GM12878 (cell line): ENCODE data around the gene LAMA4.

Source experiments
- ATF3 ChIP-seq: IDR thresholded peaks from 2 replicates; pipeline ENCODE4 v1.6.1; 2011; ENCODE audit warnings: low read depth, mild to moderate bottlenecking, low read length, moderate library complexity, borderline replicate concordance; ENCODE audit errors: extremely low read depth
- CREB1 ChIP-seq: IDR thresholded peaks from 2 replicates; pipeline ENCODE4 v1.6.1; 2012; ENCODE audit warnings: low read depth, mild to moderate bottlenecking, inconsistent platforms
- CTCF ChIP-seq, 3 experiments: IDR thresholded peaks in 2 of 3; conservative IDR thresholded peaks in 1 of 3; 2 replicates each; pipeline ENCODE4 v1.5.1; 2011; ENCODE audit warnings: low read depth in 3 of 3, low read length in 3 of 3, mild to moderate bottlenecking in 3 of 3, control low read depth in 2 of 3, moderate library complexity in 2 of 3, inconsistent platforms in 1 of 3, mixed read lengths in 1 of 3; ENCODE audit not compliant: control insufficient read depth in 2 of 3, insufficient read depth in 1 of 3; ENCODE audit errors: extremely low read depth in 1 of 3
- CUX1 ChIP-seq: IDR thresholded peaks from 2 replicates; pipeline ENCODE4 v1.6.1; 2012; ENCODE audit warnings: improper control_type of control experiment, low read depth, low read length; ENCODE audit not compliant: insufficient replicate concordance
- EZH2 ChIP-seq: IDR thresholded peaks from 2 replicates; pipeline ENCODE4 v1.6.1; 2012; ENCODE audit warnings: low read depth, mild to moderate bottlenecking, control low read depth, inconsistent platforms, low read length, borderline replicate concordance; ENCODE audit not compliant: control insufficient read depth
- FOXM1 ChIP-seq: IDR thresholded peaks from 2 replicates; pipeline ENCODE4 v1.6.1; 2012; ENCODE audit warnings: low read depth, mild to moderate bottlenecking, inconsistent platforms, low read length, moderate library complexity
- GABPA ChIP-seq: IDR thresholded peaks from 2 replicates; pipeline ENCODE4 v1.6.1; 2014; ENCODE audit warnings: antibody characterized with exemption, low read depth, mild to moderate bottlenecking, inconsistent platforms
- KDM1A ChIP-seq: fragments of 200-600 bp; sonication (generic); IDR thresholded peaks from 2 replicates; pipeline ENCODE4 v1.6.1; 2016; ENCODE audit warnings: borderline replicate concordance
- NFYB ChIP-seq: IDR thresholded peaks from 2 replicates; pipeline ENCODE4 v1.6.1; 2011; ENCODE audit warnings: low read depth, mild to moderate bottlenecking, low read length, improper control_type of control experiment, moderate library complexity; ENCODE audit not compliant: insufficient read depth
- REST ChIP-seq: IDR thresholded peaks from 2 replicates; pipeline ENCODE4 v1.6.1; 2012; ENCODE audit warnings: mild to moderate bottlenecking, low read depth, low read length
- USF2 ChIP-seq: IDR thresholded peaks from 2 replicates; pipeline ENCODE4 v1.6.1; 2011; ENCODE audit warnings: low read depth, low read length, improper control_type of control experiment, borderline replicate concordance
- YY1 ChIP-seq: IDR thresholded peaks from 2 replicates; pipeline ENCODE4 v1.6.1; 2011; ENCODE audit warnings: low read depth, mild to moderate bottlenecking, low read length

- no peak for TF ChIP-seq FOXM1
- no peak for TF ChIP-seq KDM1A
- TF ChIP-seq NFYB: no peak
- TF ChIP-seq CUX1: no peak
- no peak for TF ChIP-seq YY1
- no peak for TF ChIP-seq REST
- TF ChIP-seq CTCF (IDR thresholded peaks at IDR 0.05 in 2 of 3, conservative IDR thresholded peaks at IDR 0.05 in 1 of 3; ENCODE audit: control insufficient read depth in 2 of 3, extremely low read depth in 1 of 3, insufficient read depth in 1 of 3, low read depth in 3 of 3, low read length in 3 of 3): no peak
- no peak for TF ChIP-seq ATF3
- TF ChIP-seq GABPA: no peak
- TF ChIP-seq EZH2: no peak
- no peak for TF ChIP-seq CREB1
- TF ChIP-seq USF2: no peak
Measured at GRCh38 chr6:112087916-112088315, 166.5 kb downstream of the LAMA4 start.
